ENCODE measurements around the gene ZNF787. TPM values are rescaled to one million over a fixed set of nuclear protein-coding genes. Genes with fewer than 3 reads are reported as not detected.

ZNF787 gene
- total RNA-seq, 1 experiment from 2014 or later: 54.6 TPM

DNA sequence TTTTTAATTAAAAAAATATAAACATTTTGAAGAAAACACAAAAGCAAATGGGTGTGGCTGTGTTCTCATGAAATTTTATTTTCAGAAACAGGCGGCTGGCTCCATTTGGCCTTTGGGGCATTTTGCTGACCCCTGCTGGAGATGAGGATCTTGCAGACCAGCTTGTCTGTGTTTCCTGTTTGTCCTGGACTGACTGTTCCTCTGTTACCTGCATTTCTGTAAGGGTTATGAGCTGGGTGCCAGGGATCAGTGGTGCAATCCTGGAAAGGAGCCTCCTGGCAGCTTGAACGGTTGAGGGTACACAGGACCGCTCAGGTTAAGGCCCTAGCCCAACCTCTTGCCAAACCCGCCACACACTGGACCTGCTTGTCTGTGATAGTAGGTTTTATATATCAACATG lies 49.9 kb downstream of the ZNF787 start:
- H4K8ac ChIP-seq (replicated peaks; ENCODE audit: insufficient read length, low read depth, low read length): no peak overlapping the region
- H3K4ac ChIP-seq (ENCODE audit: low read depth, low read length): no peak overlapping the region
- H2BK5ac ChIP-seq (ENCODE audit: insufficient read length, low read length): no peak overlapping the region
- H3K4me1 Mint-ChIP-seq: peaks cover 0 to 5% of the 10 kb centered on the region in 2 experiments; a peak in 2 of 4 replicates
- H3K9me3 Mint-ChIP-seq: peaks cover 0 to 32% of the 10 kb centered on the region in 2 experiments; a peak in 2 of 5 replicates
- no peaks in the 10 kb centered on the region for H3K4me1 ChIP-seq (ENCODE audit: insufficient read depth, low read length)
- H3K79me1 ChIP-seq (ENCODE audit: insufficient read depth, low read depth, low read length, poor library complexity, severe bottlenecking): no peaks in the 10 kb centered on the region
- no peak overlapping the region for H2BK20ac ChIP-seq (ENCODE audit: low read depth, low read length, poor library complexity, severe bottlenecking)
- peaks cover 21% of the 10 kb centered on the region for H3K27me3 Mint-ChIP-seq (ENCODE audit: low read depth)
- H3K27me3 ChIP-seq (ENCODE audit: insufficient read depth, low read length): no peaks in the 10 kb centered on the region; the same call in 1 of the 2 replicates
- no peak overlapping the region for H4K5ac ChIP-seq (ENCODE audit: insufficient read length, low read depth, low read length)
- WGBS (ENCODE audit: extremely low coverage, insufficient read length, low lambda C conversion rate): no CpG with 5 or more reads among the region's 4 CpGs
- no peak overlapping the region for H2BK120ac ChIP-seq (ENCODE audit: low read depth, low read length, poor library complexity, severe bottlenecking)
- DNase-seq: peak; percentile 49
- H2BK15ac ChIP-seq (ENCODE audit: low read depth, low read length): no peak overlapping the region
- no peak overlapping the region for H2BK12ac ChIP-seq (ENCODE audit: insufficient read length, low read depth, low read length)
- no peaks in the 10 kb centered on the region for H3K9me3 ChIP-seq (ENCODE audit: control insufficient read depth, low read depth, low read length)
- no peak overlapping the region for H3K56ac ChIP-seq (ENCODE audit: insufficient read length, low read depth, low read length)
- H3K79me2 ChIP-seq (ENCODE audit: insufficient read depth, low read length): no peaks in the 10 kb centered on the region
- no peaks in the 10 kb centered on the region for H3K23me2 ChIP-seq (ENCODE audit: insufficient read length, low read depth, low read length, poor library complexity, severe bottlenecking)
- no peak overlapping the region for H2AFZ ChIP-seq (ENCODE audit: low read length)
- no peak overlapping the region for H3K4me3 Mint-ChIP-seq
- H4K91ac ChIP-seq (ENCODE audit: insufficient read length, low read depth, low read length): no peak overlapping the region
- H3K23ac ChIP-seq (ENCODE audit: insufficient read length, low read depth, low read length): no peak overlapping the region
- H3K4me2 ChIP-seq (ENCODE audit: insufficient read depth, insufficient read length, low read length): no peak overlapping the region
- no peak overlapping the region for H3K27ac Mint-ChIP-seq
- H3T11ph ChIP-seq (ENCODE audit: low read length): no peak overlapping the region
- no peak overlapping the region for H3K27ac ChIP-seq (ENCODE audit: insufficient read length, low read depth, low read length)
- TF ChIP-seq, protein P1, sequence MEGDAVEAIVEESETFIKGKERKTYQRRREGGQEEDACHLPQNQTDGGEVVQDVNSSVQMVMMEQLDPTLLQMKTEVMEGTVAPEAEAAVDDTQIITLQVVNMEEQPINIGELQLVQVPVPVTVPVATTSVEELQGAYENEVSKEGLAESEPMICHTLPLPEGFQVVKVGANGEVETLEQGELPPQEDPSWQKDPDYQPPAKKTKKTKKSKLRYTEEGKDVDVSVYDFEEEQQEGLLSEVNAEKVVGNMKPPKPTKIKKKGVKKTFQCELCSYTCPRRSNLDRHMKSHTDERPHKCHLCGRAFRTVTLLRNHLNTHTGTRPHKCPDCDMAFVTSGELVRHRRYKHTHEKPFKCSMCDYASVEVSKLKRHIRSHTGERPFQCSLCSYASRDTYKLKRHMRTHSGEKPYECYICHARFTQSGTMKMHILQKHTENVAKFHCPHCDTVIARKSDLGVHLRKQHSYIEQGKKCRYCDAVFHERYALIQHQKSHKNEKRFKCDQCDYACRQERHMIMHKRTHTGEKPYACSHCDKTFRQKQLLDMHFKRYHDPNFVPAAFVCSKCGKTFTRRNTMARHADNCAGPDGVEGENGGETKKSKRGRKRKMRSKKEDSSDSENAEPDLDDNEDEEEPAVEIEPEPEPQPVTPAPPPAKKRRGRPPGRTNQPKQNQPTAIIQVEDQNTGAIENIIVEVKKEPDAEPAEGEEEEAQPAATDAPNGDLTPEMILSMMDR (conservative IDR thresholded peaks at IDR 0.05): peak; percentile 66
- no peak overlapping the region for H3K14ac ChIP-seq (ENCODE audit: insufficient read depth, low read length)
- no peaks in the 10 kb centered on the region for H4K20me1 ChIP-seq (ENCODE audit: control insufficient read depth, insufficient read depth, insufficient read length)
- H3K9ac ChIP-seq (ENCODE audit: extremely low read depth, insufficient read length, low read length): no peak overlapping the region
- H2AK5ac ChIP-seq (ENCODE audit: insufficient read length, low read length): no peak overlapping the region
- H3K36me3 Mint-ChIP-seq (ENCODE audit: insufficient read depth in 1 of 3, low read depth in 3 of 3): no peaks in the 10 kb centered on the region
- H3K18ac ChIP-seq (ENCODE audit: insufficient read length, low read depth, low read length): no peak overlapping the region
